HG02938 (cell line): ENCODE results near the gene LCE2B.
"Not testable (repeated sequence)": the region's sequence is repeated elsewhere in the genome, so short reads cannot be mapped to it uniquely, and the experiment has no call there.

Source experiments
- ATAC-seq: cut with Tn5 transposase; IDR thresholded peaks from one replicate; pipeline ENCODE4 v1.9.1; 2021; ENCODE audit warnings: mild to moderate bottlenecking, moderate library complexity; ENCODE audit not compliant: unreplicated experiment

LCE2B gene, protein sequence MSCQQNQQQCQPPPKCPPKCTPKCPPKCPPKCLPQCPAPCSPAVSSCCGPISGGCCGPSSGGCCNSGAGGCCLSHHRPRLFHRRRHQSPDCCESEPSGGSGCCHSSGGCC

DNA sequence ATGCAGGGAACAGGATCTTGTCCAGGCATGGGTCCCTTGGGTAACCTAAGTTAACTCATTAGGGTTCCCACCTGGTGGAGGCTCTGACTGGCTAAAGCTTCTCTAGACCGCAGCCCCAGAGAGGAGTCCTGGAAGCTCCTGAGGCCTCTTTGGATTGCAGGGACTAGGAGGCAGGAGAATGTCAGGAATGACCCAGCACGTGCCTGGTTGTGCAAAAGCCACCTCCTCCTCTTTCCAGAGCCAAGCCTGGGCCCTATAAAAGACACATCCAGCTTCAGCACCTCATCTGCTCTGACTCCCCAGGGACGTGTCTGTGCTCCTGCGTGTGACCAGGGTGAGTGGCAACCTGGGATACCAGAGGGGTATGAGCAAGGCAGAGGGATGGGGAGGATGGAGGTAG, at the start of gene LCE2B:
Gene LCE2B (plus strand): TSS at position 301 of the 400 bp plus-strand sequence. CDS start 721 bp downstream, outside the sequence.
- not testable (repeated sequence) for ATAC-seq

DNA sequence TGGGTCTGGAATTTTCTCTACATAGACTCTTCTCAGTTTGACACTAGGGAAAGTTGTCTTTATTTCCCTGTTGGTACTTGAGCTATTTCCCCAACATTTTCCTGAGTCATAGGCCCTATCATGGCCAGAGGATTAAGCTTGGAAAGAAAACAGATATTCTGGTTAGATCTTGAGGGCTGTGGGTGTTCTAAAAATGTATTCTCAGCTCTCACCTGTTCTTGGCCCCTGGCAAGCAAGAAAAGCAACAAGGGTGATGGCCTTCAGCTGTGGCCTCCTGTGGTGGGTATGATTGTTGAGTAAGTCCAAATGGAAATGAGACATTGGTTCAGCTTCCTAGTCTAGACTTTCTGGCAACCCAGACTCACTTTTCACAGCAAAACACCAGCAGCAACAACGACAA, 45.6 kb upstream of the LCE2B start:
- no peak for ATAC-seq

DNA sequence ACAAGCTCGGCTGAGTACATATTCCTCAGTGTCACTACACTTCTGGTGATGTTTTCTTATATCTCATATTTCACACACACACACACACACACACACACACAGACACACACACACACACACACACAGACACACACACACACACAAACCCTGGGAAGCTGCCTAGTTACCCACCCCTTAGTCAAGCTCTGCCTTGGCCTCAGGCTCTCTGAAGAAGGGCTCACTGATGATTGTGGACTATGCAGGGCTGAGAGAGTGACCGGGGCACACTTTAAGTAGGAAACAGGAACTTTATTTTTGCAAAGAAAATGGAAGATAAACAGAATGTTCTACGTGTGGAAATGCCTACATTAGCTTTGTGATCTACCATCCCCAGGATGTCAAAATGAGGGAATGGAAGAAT, 42.0 kb upstream of the LCE2B start:
- no peak for ATAC-seq

DNA sequence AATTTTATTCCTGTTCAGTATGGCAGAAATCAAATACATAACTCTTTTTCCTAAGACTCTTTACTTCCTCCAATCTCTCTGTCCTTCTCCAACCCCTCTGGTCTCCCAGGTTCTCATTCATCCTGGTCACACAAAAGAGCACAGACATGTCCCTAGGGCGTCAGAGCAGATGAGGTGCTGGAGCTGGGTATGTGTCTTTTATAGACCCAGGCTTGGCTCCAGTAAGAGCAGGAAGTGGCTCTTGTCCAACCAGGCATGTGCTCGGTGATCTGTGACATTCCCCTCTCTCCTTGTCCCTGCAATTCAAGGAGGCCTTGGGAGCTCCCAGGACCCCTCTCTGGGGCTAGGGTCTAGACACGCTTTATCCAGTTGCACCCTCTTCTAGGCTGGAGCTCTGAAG, 40.8 kb upstream of the LCE2B start:
- ATAC-seq: no peak

DNA sequence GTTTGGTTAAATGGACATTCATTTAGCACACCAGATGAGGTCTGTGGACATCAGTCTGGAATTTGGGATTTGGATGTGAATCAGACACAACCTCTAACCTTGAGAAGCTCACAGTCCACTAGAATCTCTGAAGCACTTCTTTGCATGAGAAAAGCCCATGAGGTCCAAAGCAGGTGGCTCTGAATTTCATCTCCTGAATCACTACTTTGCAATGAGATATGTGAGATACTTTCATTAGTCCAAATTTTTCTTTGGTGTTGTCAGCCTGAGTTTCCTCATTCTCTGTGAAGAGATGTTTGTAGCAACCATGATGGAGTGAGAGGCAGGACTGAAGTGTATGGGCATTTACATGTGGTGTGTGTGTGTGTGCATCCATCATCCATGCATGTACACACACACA, 39.3 kb upstream of the LCE2B start:
- ATAC-seq: no peak

DNA sequence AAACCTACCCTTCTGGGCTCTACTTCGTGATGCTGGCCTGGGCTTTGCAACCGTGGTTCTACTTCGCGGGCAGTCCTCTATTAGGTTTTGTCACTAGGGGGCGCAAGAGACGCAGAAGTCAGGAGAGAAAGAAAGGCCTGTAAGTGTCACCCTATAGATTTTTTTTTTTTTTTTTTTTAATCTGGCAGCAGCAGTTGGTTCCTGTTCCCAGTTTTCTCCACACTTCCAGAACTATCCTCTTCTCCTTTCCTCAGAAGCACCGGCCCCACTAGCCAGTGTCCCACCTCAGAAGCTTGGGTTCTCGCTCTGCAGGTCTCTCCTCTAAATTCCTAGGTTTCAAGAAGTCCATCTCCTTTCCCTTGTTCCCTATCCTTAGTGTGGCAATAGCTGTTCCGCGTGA, 31.8 kb upstream of the LCE2B start:
- no peak for ATAC-seq

DNA sequence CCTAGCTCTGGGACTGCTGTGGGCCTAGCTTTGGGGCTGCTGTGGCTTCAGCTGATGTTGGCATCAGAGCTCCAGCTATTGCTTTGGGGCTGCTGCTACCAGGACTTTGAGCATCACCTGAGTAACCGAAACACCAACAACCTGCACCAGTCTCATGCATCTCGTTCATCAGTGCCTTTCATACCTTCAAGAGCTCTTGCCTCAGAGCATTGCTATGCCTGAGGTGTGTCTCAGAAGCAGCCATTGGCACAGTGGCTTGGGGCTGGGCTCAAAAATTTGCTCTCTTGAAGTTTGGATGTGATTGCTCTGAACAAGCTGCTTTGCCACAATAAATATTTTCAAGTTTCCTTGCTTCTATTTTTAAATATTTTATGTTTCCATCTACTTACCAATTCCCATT, 29.5 kb upstream of the LCE2B start:
- ATAC-seq: no peak

DNA sequence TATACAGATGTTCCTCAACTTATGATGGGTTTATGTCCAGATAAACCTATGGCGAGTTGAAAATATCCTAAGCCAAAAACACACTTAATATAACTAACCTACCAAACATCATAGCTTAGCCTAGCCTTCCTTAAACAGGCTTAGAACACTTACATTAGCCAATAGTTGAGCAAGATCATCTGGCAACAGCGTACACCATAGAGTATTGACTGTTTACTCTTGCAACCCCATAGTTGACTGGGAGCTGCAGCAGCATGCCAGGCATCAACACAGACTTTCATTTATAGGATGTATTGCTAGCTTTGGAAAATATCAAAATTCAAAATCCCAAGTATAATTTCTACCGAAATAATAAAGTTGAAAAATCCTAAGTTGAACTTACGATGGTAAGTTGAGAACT, 28.2 kb upstream of the LCE2B start:
- ATAC-seq: no peak

DNA sequence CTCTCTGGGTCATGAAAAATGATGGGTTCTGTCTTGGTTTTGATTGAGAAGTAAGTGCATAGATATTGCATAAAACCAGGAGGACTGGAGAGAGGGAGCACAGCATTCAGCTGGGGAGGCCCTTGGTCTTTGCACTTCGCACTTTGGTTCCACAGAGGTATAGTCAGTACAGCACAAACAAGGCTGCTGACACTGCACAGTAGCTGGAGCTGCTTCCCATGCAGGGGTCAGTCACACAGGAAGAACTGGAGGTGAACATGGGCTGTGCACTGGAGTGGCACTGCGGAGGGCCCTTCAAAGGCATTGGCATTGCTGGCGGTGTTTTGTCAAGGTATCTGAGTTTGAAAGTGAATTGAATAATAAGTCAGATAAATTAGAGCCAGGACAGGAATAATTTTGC, 27.3 kb upstream of the LCE2B start:
- ATAC-seq: no peak

DNA sequence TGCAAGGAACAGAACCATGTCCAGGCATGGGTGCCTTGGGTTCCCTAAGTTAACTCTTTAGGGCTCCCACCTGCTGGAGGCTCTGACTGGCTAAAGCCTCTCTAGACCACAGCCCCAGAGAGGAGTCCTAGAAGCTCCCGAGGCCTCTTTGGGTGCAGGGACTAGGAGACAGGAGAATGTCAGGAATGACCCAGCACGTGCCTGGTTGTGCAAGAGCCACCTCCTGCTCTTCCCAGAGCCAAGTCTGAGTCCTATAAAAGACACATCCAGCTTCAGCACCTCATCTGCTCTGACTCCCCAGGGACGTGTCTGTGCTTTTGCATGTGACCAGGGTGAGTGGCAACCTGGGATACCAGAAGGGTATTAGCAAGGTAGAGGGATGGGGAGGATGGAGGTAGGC, 22.8 kb upstream of the LCE2B start, which contains the start of gene LCE2D:
Gene LCE2D (plus strand): TSS at position 283 of the 400 bp plus-strand sequence. CDS start 726 bp downstream, outside the sequence.
- no peak for ATAC-seq

DNA sequence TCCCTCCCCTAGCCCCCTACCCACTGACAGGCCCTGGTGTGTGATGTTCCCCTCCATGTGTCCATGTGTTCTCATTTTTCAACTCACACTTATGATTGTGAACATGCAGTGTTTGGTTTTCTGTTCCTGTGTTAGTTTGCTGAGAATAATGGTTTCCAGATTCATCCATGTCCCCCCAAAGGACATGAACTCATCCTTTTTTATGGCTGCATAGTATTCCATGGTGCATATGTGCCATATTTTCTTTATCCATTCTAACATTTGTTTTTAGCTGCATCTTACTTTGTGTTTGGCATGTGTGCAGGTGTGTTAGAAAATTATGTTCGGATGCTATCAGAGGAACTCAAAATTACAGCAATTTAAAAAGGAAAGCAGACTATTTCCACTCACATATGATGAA, 19.8 kb upstream of the LCE2B start:
- ATAC-seq: not testable (repeated sequence)

DNA sequence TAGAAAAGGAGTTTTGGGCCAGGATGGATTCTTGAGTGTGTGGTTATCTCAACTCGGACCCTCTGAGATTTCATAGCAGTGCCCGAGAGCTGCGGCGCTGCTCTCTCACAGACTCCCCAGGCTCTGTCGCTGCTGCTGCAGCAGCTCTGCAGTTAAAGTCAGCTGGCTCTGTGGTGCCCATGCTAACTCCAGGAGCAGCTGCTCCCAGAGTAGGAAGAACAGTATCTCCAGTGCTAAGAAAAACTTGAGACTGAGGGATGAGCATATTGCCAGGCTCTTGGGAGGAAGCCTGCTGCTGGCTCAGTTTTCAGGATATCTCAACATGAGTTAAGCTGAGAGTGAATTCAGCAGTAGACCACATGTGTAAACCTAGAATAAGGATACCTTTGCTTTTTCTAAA, 18.3 kb upstream of the LCE2B start:
- ATAC-seq: no peak

DNA sequence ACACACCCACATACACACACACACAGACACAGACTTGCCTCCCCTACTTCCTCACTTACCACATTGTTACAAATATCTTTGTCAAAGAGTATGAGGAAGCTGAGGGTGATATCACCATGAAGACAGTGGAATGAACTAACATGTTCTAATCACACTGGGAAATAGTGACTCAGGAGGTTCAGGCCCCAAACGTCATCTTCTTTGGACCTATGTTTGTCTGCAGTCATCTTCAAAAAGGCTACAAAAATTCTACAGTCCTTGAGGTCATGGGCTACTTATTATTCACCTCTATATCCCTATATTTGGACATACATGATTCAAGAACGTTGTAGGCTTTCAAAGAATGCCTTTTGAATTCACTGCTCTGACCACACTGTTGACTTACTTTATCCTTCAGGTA, 12.9 kb upstream of the LCE2B start:
- ATAC-seq: no peak

DNA sequence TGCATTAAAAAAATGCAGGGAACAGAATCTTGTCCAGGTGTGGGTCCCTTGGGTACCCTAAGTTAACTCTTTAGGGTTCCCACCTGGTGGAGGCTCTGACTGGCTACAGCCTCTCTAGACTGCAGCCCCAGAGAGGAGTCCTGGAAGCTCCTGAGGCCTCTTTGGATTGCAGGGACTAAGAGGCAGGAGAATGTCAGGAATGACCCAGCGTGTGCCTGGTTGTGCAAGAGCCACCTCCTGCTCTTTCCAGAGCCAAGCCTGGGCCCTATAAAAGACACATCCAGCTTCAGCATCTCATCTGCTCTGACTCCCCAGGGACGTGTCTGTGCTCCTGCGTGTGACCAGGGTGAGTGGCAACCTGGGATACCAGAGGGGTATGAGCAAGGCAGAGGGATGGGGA, 10.9 kb upstream of the LCE2B start, which contains the start of gene LCE2C:
Gene LCE2C (plus strand): TSS at position 297 of the 400 bp plus-strand sequence. CDS start 737 bp downstream, outside the sequence.
- not testable (repeated sequence) for ATAC-seq

DNA sequence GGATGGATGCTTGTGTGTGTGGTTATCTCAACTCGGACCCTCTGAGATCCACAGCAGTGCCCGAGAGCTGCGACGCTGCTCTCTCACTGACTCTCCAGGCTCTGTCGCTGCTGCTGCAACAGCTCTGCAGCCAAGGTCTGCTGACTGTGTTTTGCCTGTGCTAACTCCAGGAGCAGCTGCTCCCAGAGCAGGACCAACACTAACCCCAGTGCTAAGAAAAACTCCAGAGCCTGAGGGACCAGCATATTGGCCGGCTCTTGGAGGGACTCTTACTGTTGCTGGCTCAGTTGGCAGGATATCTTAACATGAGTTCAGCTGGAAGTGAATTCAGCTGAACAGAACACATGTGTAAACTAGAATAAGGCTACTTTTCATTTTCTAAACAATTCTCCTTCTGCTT, 6.5 kb upstream of the LCE2B start:
- no peak for ATAC-seq

DNA sequence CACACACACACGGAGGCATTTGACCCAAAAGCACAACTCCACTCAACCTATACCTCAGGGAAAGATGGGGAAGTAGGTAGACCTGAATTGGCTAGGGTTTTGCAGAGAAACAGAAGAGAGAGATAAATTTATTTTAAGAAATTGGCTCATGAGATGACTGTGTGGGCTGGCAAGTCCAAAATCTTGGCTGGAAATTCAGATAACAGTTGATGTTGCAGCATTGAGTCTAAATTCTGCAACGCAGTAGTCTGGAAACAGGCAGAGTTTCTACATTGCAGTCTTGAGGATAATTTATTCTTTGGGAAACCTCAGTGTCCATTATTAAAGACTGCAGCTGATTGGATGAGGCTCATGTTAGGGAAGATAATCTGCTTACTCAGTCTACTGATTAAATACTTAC, 4.3 kb upstream of the LCE2B start:
- no peak for ATAC-seq

DNA sequence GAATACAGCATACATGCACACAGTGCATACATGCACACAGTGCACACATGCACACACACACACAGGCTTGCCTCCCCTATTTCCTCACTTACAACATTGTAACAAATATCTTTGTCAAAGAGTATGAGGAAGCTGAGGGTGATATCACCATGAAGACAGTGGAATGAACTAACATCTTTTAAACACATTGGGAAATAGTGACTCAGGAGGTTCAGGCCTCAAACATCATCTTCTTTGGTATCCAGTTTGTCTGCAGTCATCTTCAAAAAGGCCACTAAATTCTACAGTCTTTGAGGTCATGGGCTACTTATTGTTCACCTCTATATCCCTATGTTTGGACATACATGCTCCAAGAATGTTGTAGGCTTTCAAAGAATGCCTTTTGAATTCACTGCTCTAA, 2.1 kb upstream of the LCE2B start:
- ATAC-seq: no peak

DNA sequence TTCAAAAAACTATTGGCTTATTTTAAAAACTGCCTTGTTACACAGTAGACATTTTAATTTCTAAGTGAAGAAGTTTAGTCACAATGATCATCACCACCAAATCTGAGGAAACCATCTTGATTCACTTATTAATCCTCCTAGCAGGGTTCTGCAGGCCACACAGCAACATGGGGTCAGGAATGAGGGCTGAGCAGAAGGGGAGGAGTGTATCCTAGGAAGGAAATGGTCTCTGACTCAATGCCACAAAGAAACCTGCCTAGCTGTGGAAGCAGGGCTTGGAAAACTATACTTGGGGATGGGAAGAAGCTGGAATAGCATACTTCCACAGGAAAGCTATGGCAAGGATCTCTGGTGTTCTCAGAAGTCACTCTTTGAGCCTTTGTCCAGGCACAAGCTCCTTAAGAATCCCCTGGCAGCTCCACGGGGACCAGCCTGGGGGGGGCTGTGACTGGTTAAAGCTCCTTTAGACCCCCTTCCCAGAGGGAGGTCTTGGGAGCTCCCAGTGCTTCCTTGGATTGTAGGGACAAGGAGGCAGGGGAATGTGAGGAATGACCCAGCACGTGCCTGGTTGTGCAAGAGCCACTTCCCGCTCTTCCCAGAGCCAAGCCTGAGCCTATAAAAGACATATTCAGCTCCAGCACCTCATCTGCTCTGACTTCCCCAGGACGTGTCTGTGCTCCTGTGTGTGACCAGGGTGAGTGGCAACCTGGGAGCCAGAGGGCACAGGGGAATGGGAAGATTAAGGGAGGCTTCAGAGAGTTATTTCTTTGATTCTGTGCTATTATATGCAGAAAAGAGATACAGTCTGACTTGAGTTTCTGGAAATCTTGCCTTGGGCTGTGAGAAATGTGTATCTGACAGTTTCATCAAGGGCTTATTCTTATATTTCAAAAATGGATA, 12.0 kb downstream of the LCE2B start, which contains the start of gene LCE2A:
Gene LCE2A (plus strand): TSS at position 645 of the 900 bp plus-strand sequence. CDS start 557 bp downstream, outside the sequence.
- ATAC-seq: no peak

DNA sequence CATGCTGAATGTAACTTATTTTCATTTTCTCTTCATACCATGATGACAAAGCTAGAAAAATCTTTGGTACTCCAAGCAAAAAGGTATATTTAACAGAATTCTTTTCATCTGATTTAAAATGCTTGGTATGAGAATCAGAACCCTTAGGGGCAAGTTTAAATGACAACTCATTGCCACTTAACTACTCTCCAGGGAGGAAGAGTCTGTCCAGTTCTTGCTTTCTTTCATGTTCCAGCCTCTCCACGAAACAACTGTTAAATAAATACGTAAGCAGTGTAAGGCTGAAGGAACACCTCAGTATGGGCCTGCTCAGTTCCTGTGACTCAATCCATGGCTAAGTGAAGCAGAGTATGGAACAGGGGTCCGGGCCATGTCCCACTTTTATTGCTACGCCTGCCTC, 13.8 kb downstream of the LCE2B start:
- ATAC-seq: no peak

DNA sequence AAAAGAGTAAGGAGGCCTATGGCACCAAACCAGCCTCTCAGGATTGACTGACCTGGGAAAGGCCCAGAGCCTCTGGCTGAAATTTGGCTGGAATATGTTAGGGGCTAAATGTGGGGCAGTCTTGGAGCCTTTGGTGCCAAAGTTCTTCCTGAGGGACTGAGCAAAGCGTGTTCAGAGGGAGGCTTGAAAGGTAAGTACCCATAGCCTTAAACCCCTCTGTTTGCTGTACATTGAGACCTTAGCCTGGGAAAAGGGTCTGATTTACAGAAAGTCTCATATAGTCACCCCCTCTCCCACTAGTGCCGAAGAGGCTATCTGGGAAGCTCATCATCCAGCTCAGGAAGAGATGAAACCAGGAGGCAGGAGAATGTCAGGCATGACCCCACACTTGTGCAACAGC, 21.9 kb downstream of the LCE2B start, which contains the start of gene LCE4A:
Gene LCE4A (plus strand): TSS at position 301 of the 400 bp plus-strand sequence. CDS start 916 bp downstream, outside the sequence.
- no peak for ATAC-seq

DNA sequence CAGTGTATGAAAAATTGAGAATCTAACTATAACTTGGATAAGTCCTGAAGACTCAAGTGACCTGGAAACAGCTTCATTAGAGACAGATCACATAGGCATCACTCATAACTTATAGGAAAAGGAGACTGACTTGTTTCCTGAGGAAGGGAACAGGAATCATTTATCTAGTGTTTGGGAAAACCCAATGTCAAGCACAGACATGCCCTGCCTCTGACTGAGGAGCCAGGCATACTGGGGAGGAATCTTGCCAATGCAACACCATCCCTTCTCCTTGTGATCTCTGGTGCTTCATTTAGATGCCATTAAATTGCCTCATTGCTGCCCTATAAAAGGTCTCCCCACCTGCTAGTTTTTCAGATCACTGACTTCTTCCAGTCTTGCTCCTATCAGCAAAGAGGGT, 32.3 kb downstream of the LCE2B start:
- no peak for ATAC-seq

DNA sequence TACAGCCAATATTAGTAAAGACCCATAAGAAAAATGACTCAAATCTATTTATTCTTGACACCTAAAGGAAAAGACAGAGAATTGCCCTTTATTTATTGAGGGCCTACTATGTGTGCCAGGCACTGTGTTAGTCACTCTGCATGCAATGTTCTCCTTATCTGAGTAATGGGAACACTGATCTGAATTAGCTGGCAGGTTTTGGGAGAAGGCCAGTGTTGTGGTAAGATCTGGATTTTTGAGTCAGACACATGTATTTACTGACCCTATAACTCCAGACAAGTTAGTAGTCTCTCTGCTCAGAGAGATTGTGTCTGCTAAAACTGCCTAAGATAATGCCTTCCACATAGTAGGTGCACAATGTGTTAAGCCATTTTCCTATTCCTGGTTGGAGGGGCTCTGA, 39.3 kb downstream of the LCE2B start:
- ATAC-seq: no peak
